Omental fat pad (tissue), 4 donors: ENCODE results near the gene PROSER2. TPM values are rescaled to one million over a fixed set of nuclear protein-coding genes. Genes with fewer than 3 reads are reported as not detected.

Experiments
- ATAC-seq: fragments of 150-250 bp; one replicate; pipeline ENCODE4 v1.9.1; 2016; ENCODE audit warnings: mild to moderate bottlenecking, moderate library complexity; ENCODE audit not compliant: low FRiP score
- DNase-seq: peaks from one replicate; pipeline ENCODE4 v3.0.0-alpha.2; 2019; ENCODE audit warnings: low spot score
- CTCF ChIP-seq, 3 donors: fragments of 450-650 bp; IDR thresholded peaks; one replicate each; pipeline ENCODE4 v1.5.1; 2016 to 2017; ENCODE audit warnings: antibody characterized with exemption in 3 of 3, mild to moderate bottlenecking in 3 of 3, moderate library complexity in 2 of 3
- total RNA-seq, 4 donors: library from RNA; depleted of rRNA; stranded (reverse); fragments of >200 nt; gene quantifications; one replicate each; pipeline ENCODE4 v1.1.0, GENCODE V29; 2016

PROSER2 gene
- total RNA-seq: 1 to 10 TPM; 1.1 to 8.2 (median 6.3) TPM

GRCh38 chr10:11823122-11823988 lies at the start of gene PROSER2:
TSS of gene PROSER2 (plus strand) at chr10:11823356. CDS start at chr10:11852078, 28,722 bp downstream.
- no peak for TF ChIP-seq CTCF (IDR thresholded peaks at IDR 0.05)
- peak; percentile 87 for ATAC-seq
- no peak for DNase-seq

GRCh38 chr10:11773761-11774441 lies 49.3 kb upstream of the PROSER2 start:
- ATAC-seq: no peak
- TF ChIP-seq CTCF (IDR thresholded peaks at IDR 0.05): no peak
- no peak for DNase-seq

GRCh38 chr10:11775412-11775811 lies 47.7 kb upstream of the PROSER2 start:
- DNase-seq (no peak), ATAC-seq (no peak)
- TF ChIP-seq CTCF (IDR thresholded peaks at IDR 0.05): no peak

- no peak for TF ChIP-seq CTCF (IDR thresholded peaks at IDR 0.05)
- no peak for ATAC-seq
- DNase-seq: no peak
Measured at GRCh38 chr10:11776080-11776479, 47.1 kb upstream of the PROSER2 start.

- no peak for TF ChIP-seq CTCF (IDR thresholded peaks at IDR 0.05)
- ATAC-seq (no peak), DNase-seq (no peak)
Measured at GRCh38 chr10:11781114-11781513, 42.0 kb upstream of the PROSER2 start.

GRCh38 chr10:11782793-11783557 lies 40.2 kb upstream of the PROSER2 start:
- DNase-seq: no peak
- no peak for ATAC-seq
- no peak for TF ChIP-seq CTCF (IDR thresholded peaks at IDR 0.05)
